Neural progenitor cell (in vitro differentiated cells): ENCODE results near the gene MICAL2. TPM values are rescaled to one million over a fixed set of nuclear protein-coding genes. Genes with fewer than 3 reads are reported as not detected.

ENCODE experiments used
- DNase-seq: peaks from one replicate; pipeline ENCODE4 v3.0.0-alpha.2; 2016; ENCODE audit warnings: low spot score
- H2AFZ ChIP-seq: fragments of 200-600 bp; sonication (generic); replicated peaks from 2 replicates; pipeline ENCODE4 v1.6.1; 2016; ENCODE audit warnings: antibody characterized with exemption
- H3F3A ChIP-seq: fragments of 200-600 bp; sonication (generic); 2 replicates; pipeline ENCODE4 v1.6.1; 2016; ENCODE audit warnings: antibody characterized with exemption, low read depth
- H3K27ac ChIP-seq: fragments of 200-600 bp; sonication (generic); 2 replicates; pipeline ENCODE4 v1.5.1; 2016; ENCODE audit warnings: mild to moderate bottlenecking
- H3K27me3 ChIP-seq: fragments of 200-600 bp; sonication (generic); 2 replicates; pipeline ENCODE4 v1.6.1; 2016; ENCODE audit warnings: mild to moderate bottlenecking, moderate library complexity
- H3K36me3 ChIP-seq: fragments of 200-600 bp; sonication (generic); 2 replicates; pipeline ENCODE4 v1.5.1; 2016
- H3K4me1 ChIP-seq: fragments of 200-600 bp; sonication (generic); 2 replicates; pipeline ENCODE4 v1.6.1; 2016; ENCODE audit warnings: mixed run types
- H3K4me2 ChIP-seq: fragments of 200-600 bp; sonication (generic); 2 replicates; pipeline ENCODE4 v1.6.1; 2016
- H3K4me3 ChIP-seq: fragments of 200-600 bp; sonication (generic); 2 replicates; pipeline ENCODE4 v1.5.1; 2016
- H3K79me2 ChIP-seq: fragments of 200-600 bp; sonication (generic); 2 replicates; pipeline ENCODE4 v1.6.1; 2016; ENCODE audit warnings: low read depth
- H3K9ac ChIP-seq: fragments of 200-600 bp; sonication (generic); 2 replicates; pipeline ENCODE4 v1.6.1; 2016
- H3K9me3 ChIP-seq: fragments of 200-600 bp; sonication (generic); 2 replicates; pipeline ENCODE4 v1.5.1; 2016; ENCODE audit warnings: low read depth
- H4K20me1 ChIP-seq: fragments of 200-600 bp; sonication (generic); 2 replicates; pipeline ENCODE4 v1.6.1; 2016; ENCODE audit warnings: low read depth
- H3K27ac Mint-ChIP-seq: 3 replicates; pipeline ENCODE4 v1.8.0; 2021; ENCODE audit warnings: mixed read lengths
- H3K27me3 Mint-ChIP-seq: 2 replicates; pipeline ENCODE4 v1.8.0; 2022; ENCODE audit warnings: low read depth, mild to moderate bottlenecking, inconsistent platforms, moderate library complexity, mixed read lengths; ENCODE audit not compliant: insufficient read depth
- H3K36me3 Mint-ChIP-seq: 3 replicates; pipeline ENCODE4 v1.8.0; 2021; ENCODE audit warnings: mixed read lengths
- H3K4me1 Mint-ChIP-seq: 3 replicates; pipeline ENCODE4 v1.8.0; 2021; ENCODE audit warnings: mixed read lengths
- H3K4me3 Mint-ChIP-seq: 3 replicates; pipeline ENCODE4 v1.8.0; 2021; ENCODE audit warnings: mild to moderate bottlenecking, moderate library complexity, mixed read lengths
- H3K9me3 Mint-ChIP-seq: 3 replicates; pipeline ENCODE4 v1.8.0; 2020; ENCODE audit warnings: mixed read lengths
- CTCF ChIP-seq: fragments of 200-600 bp; sonication (generic); IDR thresholded peaks from 2 replicates; pipeline ENCODE4 v1.5.1; 2017; ENCODE audit warnings: antibody characterized with exemption, mild to moderate bottlenecking
- EZH2 ChIP-seq: fragments of 200-600 bp; sonication (generic); IDR thresholded peaks from 2 replicates; pipeline ENCODE4 v1.6.1; 2017; ENCODE audit warnings: antibody characterized with exemption, mild to moderate bottlenecking, moderate library complexity
- EZH2phosphoT487 ChIP-seq: fragments of 200-600 bp; sonication (generic); IDR thresholded peaks from 2 replicates; pipeline ENCODE4 v1.6.1; 2017; ENCODE audit warnings: antibody characterized with exemption
- total RNA-seq: library from RNA; depleted of rRNA; stranded (reverse); fragments of >200 nt; gene quantifications from 2 replicates; pipeline ENCODE4 v1.2.3, GENCODE V29; 2015; ENCODE audit warnings: low replicate concordance

MICAL2 gene
- total RNA-seq, 1 donor from 2014 or later = 0.60 TPM

- Mint-ChIP-seq H3K27ac (peak overlapping the region; percentile 13), H3K9me3 (no peaks in the 10 kb centered on the region), H3K4me1 (peaks cover 28% of the 10 kb centered on the region), H3K4me3 (no peak overlapping the region), H3K27me3 (peaks cover 7% of the 10 kb centered on the region), H3K36me3 (no peaks in the 10 kb centered on the region)
- Histone ChIP-seq H3K4me1 (no peaks in the 10 kb centered on the region), H3K27me3 (no peaks in the 10 kb centered on the region), H3K36me3 (no peaks in the 10 kb centered on the region), H2AFZ (no peak overlapping the region), H3K79me2 (no peaks in the 10 kb centered on the region), H3K9me3 (no peaks in the 10 kb centered on the region), H3K27ac (no peak overlapping the region), H3F3A (no peaks in the 10 kb centered on the region), H3K4me3 (no peak overlapping the region), H3K9ac (no peak overlapping the region), H3K4me2 (no peak overlapping the region), H4K20me1 (no peaks in the 10 kb centered on the region)
- DNase-seq = no peak
- TF ChIP-seq EZH2 (no peak), CTCF (no peak), EZH2phosphoT487 (no peak)
Measured at GRCh38 chr11:12073886-12074285, 36.5 kb upstream of the MICAL2 start.

DNA sequence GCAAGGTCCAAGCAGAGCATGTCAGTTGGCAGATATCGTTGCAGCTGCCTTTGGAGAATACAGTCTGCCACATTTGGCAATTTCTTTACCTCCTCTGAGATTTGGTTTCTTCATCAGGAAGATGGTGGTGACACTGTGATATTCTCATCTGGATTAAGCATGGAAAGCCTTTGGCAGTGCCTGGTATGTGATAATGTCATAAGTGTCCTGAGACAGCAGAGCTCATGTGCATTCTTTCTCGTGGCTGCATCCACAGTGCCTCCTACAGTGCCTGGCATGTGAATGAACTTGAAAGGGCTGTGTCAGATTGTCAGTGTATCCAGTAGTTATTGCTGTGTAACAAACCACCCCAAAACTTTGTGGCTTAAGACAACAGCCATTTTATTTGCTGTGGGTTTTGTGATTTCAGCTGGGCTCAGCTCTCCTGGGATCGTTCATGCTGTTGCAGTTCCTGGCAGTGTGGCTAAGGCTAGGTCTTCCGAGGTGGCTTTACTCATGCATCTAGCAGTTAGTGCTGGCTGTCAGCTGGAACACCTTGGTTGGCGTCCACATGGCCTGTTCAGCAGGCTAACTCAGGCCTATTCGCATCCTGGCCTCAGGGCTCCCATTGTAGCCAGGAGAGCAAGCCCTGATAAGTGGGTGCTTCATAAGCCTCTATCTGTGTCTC, 35.7 kb upstream of the MICAL2 start:
- Histone ChIP-seq H4K20me1 (no peaks in the 10 kb centered on the region), H3K4me3 (no peak overlapping the region), H3K9ac (no peak overlapping the region), H3K9me3 (no peaks in the 10 kb centered on the region), H3K27me3 (no peaks in the 10 kb centered on the region), H3K36me3 (no peaks in the 10 kb centered on the region), H3K27ac (no peak overlapping the region), H2AFZ (no peak overlapping the region), H3K79me2 (no peaks in the 10 kb centered on the region), H3F3A (no peaks in the 10 kb centered on the region), H3K4me1 (no peaks in the 10 kb centered on the region), H3K4me2 (no peak overlapping the region)
- H3K27me3 Mint-ChIP-seq = peaks cover under 1% of the 10 kb centered on the region
- peak overlapping the region; percentile 54 for H3K27ac Mint-ChIP-seq
- H3K4me1 Mint-ChIP-seq = peaks cover 25% of the 10 kb centered on the region
- no peaks in the 10 kb centered on the region for H3K9me3 Mint-ChIP-seq
- DNase-seq = no peak
- H3K4me3 Mint-ChIP-seq = no peak overlapping the region
- no peaks in the 10 kb centered on the region for H3K36me3 Mint-ChIP-seq
- TF ChIP-seq EZH2 = no peak
- TF ChIP-seq EZH2phosphoT487 = no peak
- no peak for TF ChIP-seq CTCF

GRCh38 chr11:12075291-12075690, 35.1 kb upstream of the MICAL2 start:
- Histone ChIP-seq H4K20me1 (no peaks in the 10 kb centered on the region), H3K4me2 (no peak overlapping the region), H3K9me3 (no peaks in the 10 kb centered on the region), H3K79me2 (no peaks in the 10 kb centered on the region), H2AFZ (no peak overlapping the region), H3K27ac (no peak overlapping the region), H3K36me3 (no peaks in the 10 kb centered on the region), H3F3A (no peaks in the 10 kb centered on the region), H3K27me3 (no peaks in the 10 kb centered on the region), H3K4me1 (no peaks in the 10 kb centered on the region), H3K9ac (no peak overlapping the region), H3K4me3 (no peak overlapping the region)
- no peaks in the 10 kb centered on the region for H3K36me3 Mint-ChIP-seq
- DNase-seq = no peak
- TF ChIP-seq CTCF (no peak), EZH2 (no peak), EZH2phosphoT487 (no peak)
- peaks cover 25% of the 10 kb centered on the region for H3K4me1 Mint-ChIP-seq
- H3K27me3 Mint-ChIP-seq = no peaks in the 10 kb centered on the region
- no peaks in the 10 kb centered on the region for H3K9me3 Mint-ChIP-seq
- H3K4me3 Mint-ChIP-seq = no peak overlapping the region
- peak overlapping the region; percentile 54 for H3K27ac Mint-ChIP-seq
